ENCODE measurements around the gene CHD1L.
"Not testable (repeated sequence)": the region's sequence is repeated elsewhere in the genome, so short reads cannot be mapped to it uniquely, and the experiment has no call there.

CHD1L gene

DNA sequence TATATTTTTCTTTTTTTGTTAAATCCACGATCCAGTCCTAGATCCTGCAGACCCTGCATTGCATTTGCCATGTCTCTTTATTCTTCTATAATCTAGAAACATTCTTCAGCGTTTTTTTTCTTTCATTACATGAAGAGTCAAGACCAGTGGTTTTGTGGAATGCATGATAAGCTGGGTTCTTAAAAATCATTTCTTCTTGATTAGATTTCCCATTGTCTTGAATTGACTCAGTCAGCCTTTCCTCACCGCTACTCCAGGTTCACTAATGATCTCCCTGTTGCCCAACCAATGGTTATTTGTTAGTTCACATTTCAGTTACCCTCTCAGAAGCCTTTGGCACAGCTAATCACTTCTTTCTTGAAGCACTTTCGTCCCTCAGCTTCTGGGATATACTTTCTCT lies 25.2 kb downstream of the CHD1L start:
- DNase-seq (ENCODE audit: low read depth in 2 of 2), result no peak

DNA sequence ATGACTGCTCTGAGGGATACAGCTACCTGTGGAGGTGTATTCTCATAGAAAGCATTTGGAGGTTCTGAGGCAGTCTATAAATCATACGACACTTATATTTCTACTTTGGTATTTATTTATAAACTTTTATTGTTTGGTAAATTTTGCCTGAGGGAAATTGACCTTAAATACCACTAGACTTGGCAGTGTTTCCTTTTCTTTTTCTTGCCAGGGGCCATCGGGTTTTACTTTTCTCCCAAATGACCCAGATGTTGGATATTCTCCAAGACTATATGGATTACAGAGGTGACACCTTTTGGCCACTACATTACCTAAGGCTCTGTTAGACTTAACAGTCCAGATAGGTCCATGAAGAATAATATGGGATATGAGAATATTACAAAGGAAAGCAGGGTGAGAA lies 28.2 kb downstream of the CHD1L start:
- DNase-seq (ENCODE audit: low read depth in 2 of 2), result no peak

DNA sequence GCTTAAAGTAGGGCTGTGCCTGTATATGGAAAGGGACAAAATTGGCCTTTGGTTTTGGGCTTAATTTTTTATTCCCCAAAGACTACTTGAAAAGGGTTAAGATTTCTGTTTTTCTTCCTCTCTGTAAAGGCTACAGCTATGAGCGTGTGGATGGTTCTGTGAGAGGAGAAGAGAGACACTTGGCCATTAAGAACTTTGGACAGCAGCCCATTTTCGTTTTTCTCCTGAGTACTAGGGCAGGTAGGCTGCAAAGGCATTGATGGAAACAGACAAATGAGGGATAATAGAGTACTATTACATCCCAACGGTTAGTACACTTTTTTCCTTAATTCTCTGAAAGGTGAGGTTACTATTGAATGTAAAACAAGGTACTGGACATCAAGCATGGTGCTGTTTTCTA lies 29.6 kb downstream of the CHD1L start:
- DNase-seq (ENCODE audit: low read depth in 2 of 2), result no peak

DNA sequence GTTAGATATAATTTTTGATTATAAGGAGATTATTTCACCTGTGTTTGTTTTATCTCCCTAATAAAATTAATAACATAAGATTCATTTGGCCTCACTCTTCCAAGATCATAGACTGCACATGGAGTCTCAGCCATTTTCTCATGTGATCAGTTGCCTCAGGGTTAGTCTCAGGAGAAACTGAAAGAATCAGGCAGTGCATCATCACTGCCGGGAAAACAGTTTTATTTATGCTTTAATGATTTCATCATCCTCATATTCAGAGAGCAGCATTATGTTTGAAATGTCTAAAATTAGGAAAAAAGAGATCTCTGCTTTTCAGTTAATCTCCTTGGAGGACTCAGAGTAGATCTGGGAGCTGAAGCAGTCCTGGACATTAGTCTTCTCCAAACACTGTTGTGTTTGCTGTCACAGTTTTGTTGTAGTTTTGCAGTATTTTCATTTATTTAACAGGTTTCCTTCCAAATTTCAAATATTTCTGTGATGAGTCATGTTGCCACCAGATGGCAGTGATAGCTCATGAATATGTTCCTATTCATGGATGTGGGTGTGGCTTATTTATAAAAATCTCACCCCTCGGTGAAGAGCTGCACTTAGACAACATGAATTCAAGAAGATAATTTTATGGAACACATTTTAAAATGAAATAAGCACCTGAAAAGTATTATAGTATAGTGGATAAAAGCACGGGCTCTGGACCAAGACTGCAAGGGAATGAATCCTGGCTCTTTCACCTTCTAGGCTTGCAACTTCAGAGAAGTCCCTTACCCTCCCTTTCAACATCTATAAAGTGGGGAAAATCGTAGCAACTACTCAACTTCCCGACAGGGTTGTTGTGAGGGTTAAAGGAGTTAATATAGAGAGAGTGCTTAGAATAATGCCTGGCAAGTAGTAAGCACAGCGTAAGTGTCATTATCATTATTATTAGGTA lies 31.2 kb downstream of the CHD1L start:
- DNase-seq (ENCODE audit: low read depth in 2 of 2), result no peak

DNA sequence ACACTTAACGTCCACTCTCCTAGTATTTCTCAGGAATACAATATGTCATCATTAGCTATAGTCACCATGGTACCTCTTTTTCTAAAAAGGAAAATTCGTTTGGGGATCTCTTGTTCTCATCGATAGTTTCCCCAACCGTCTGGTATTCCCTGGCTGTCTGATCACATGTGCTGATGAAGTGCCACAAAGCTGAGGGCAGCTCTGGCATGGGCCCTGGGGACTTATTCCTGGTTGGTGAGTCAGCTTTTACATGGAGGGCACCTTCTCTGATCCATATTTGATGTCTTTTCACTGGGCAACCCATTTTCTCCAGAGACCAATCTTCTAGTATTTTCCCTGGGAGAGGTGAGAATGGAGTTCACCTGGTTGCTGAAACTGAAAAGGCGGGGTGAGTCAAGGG lies 39.5 kb downstream of the CHD1L start:
- no peak for DNase-seq (ENCODE audit: low read depth in 2 of 2)

DNA sequence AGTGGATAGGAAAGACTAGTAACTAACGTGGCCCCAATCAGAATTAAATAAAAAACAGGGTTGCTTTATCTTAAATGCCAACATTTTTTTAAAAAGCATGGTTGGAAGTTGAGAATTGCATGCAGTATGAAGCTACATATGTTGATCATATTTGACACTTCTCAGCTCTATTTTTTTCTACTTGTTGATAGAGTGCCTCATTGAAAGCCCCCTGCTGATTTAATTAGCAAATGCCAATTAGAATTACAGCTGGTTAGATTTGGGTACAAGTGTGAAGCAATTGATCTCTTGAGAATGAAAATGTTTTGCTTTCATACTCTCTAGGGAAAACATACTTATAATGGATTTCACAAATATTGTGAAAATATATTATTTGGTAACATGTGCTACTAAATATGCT lies 40.5 kb downstream of the CHD1L start:
- DNase-seq (ENCODE audit: low read depth in 2 of 2), result no peak

DNA sequence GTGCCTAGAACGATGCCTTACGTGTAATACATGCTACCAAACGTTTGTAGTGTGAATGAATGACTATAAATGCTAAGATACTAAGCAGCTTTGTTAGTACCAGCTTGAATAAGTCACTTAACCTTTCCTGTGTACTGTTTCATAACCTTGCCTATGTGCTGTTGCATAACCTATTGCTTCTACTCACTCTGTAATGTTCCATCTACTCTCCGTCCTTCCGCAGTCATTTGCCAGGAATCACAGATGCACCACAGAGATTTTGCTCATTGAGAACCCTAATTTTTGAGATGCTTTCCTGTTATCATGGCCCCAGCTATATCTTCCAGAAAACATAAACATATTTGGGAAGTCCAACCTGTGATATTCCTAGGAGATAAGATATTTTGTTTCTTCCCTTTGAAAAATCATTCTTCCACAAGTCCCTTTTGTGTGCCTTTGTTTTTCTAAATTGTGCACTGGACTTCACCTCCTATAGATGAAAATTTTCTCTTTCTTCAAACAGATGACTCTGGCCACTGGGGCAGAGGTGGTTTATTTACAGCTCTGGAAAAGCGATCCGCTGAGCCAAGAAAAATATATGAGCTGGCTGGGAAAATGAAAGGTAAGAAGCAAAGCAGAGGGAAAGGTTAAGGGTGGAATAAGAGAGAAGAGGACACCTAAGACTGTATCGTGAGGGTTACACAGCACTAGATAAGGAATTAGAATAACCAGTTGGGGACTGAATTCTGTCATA lies 44.8 kb downstream of the CHD1L start:
- DNase-seq (ENCODE audit: low read depth in 2 of 2), result no peak

DNA sequence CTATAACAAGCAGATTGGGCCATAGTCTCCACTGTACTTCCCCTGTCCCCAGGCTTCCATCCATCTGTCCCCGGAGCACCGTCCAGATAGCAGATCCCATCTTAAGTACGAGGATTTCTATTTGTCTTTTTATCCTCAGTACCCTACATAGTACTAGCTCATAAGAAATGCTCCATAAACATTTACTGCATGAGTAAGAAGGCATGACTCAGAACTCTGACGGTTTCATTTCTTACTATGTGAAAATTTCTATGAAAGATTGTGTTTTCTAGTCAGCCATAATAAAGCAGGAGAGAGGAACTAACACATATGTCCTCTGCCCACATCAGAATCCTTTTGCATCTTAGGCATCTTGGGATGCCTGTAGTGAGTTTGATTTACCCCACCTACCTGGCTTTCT lies 49.5 kb downstream of the CHD1L start:
- DNase-seq (ENCODE audit: low read depth in 2 of 2), result no peak

DNA sequence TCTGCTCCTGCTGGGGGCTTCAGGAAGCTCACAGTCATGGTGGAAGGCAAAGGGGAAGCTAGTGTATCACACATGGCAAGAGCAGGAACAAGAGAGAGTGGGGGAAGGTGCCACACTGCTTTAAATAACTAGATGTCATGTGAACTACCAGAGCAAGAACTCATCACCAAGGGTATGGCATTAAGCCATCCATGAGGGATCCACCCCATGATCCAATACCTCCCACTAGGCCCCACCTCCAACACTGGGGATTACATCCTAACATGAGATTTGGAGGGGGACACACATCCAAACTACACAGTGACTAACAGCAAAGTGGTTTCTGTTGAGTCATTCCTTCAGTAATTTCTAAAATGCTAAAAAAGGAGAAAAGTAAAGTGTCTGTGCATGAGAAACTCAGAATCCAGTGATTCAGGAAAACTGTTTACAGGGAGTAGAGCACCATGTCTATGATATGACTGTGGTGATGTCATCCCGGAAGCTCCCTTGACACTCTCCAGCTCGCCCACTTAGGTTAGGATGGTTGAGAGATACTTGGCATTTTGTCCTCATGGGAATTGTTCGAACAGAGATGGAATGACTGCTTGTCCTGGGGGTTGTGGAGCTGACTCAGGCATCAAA lies 50.3 kb downstream of the CHD1L start:
- DNase-seq (ENCODE audit: low read depth in 2 of 2), result no peak

DNA sequence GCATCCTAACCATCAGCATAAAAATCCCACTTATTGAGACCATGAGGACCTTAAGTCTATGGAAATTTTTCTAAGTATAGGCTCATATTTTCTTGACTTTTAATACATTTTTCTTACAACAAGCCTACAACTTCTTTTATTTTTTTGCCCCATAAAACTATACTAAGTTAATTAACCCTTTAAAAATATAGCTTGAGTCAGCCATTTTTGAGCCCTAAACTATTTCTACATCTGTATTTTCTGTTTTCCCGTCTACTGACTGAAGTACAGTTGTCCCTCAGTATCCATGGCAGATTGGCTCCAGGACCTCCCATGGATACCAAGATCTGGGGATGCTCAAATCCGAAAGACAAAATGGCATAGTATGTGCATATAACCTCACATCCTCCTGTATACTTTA lies 55.0 kb downstream of the CHD1L start:
- DNase-seq (ENCODE audit: low read depth in 2 of 2), result no peak

DNA sequence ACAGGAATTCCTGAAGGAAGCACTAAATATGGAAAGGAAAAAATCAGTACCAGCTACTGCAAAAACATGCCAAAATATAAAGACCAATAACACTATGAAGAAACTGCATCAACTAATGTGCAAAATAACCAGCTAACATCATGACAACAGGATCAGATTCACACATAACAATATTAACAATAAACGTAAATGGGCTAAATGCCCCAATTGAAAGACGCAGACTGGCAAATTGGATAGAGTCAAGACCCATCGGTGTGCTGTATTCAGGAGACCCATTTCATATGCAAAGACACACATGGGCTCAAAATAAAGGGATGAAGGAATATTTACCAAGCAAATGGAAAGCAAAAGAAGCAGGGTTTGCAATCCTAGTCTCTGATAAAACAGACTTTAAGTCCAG lies 63.3 kb downstream of the CHD1L start:
- DNase-seq (ENCODE audit: low read depth in 2 of 2), result not testable (repeated sequence)

DNA sequence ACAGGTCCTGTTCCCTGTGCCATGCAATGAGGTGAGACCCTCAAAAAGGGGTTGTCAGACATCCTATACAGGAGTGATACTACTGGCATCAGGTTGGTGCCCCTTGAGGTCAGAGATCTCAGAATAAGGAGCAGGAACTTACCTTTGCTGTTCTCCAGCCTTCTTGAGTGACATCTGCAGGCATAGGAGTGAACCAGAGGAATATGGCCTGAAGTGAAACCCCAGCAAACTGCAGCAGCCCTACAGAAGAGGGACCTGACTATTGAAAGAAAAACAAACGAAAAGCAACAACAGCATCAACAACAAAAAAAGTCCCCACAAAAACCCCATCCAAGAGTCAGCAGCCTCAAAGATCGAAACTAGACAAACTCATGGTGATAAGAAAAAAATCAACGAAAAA lies 74.5 kb downstream of the CHD1L start:
- DNase-seq (ENCODE audit: low read depth in 2 of 2), result no peak

DNA sequence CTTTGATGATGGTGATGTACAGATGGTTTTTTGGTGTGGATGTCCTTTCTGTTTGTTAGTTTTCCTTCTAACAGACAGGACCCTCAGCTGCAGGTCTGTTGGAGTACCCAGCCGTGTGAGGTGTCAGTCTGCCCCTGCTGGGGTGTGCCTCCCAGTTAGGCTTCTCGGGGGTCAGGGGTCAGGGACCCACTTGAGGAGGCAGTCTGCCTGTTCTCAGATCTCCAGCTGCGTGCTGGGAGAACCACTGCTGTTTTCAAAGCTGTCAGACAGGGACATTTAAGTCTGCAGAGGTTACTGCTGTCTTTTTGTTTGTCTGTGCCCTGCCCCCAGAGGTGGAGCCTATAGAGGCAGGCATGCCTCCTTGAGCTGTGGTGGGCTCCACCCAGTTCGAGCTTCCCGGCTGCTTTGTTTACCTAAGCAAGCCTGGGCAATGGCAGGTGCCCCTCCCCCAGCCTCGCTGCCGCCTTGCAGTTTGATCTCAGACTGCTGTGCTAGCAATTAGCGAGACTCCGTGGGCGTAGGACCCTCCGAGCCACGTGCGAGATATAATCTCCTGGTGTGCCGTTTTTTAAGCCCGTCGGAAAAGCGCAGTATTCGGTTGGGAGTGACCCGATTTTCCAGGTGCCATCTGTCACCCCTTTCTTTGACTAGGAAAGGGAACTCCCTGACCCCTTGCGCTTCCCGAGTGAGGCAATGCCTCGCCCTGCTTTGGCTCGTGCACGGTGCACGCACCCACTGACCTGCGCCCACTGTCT lies 84.6 kb downstream of the CHD1L start:
- not testable (repeated sequence) for DNase-seq (ENCODE audit: low read depth in 2 of 2)

DNA sequence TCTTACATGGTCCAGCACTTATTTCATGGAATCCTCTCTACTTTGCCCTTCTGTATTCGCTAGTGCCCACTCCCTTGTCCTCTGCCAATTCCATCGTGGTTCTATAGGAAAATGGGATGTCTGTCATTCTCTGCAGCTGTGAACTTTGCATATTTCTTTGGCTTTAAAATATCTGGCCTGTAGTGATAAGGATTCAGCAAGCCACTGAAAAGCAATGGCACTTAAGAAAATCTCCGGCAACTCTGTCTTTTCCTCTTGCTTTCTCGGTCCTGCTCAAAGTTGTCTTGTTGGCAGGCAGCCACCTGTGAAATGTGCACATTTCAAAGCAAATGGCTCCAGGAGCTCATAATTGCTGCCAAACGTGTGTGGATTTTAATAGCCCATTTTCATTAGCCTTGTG lies 91.8 kb downstream of the CHD1L start:
- DNase-seq (ENCODE audit: low read depth in 2 of 2), result no peak

DNA sequence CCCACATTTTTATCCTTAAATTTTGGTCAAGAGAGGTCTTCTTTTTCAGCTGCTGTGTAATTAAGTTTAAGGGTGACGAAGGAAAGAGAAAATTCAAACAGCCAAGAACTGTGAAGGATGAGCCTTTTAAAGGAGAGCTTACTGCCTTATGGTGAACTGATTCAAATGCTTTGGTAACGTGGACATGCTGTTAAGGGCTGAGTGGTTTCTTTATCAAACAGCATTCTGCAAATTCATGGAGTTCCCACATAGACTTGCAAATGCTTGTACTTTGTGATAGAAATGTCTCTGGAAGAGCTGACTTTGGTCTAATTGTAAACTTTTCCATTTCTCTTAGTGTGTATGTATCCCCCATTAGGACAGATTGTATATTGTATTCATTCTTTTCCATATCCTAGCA lies 93.8 kb downstream of the CHD1L start:
- DNase-seq (ENCODE audit: low read depth in 2 of 2), result no peak

DNA sequence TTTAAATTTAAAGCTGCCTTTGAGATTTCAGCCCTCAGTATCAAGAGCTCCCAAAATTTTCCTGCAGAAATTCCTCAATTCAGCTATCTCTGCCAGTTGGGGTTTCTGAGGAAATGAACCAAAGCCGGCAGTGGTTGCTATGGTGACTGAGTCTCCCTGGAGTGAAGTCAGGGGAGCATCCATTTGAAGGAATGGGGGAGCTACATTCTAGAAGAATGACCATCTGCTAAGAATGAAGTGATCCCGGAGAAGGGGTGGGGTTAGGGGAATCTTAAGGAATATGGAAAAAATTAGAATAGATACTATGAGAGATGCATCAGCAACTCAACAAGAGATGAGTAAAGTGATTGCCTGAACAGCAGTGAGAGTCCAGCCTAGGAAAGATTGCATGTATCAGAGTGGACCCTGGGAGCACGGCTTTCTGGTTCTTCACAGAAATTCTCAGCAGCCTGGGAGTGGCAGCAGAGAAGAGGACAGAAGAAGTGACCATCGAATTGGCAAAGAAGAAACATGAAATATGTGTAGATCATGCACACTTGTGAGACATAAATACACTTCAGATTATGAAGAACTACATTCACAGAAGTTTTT lies 94.7 kb downstream of the CHD1L start:
- DNase-seq (ENCODE audit: low read depth in 2 of 2), result no peak

DNA sequence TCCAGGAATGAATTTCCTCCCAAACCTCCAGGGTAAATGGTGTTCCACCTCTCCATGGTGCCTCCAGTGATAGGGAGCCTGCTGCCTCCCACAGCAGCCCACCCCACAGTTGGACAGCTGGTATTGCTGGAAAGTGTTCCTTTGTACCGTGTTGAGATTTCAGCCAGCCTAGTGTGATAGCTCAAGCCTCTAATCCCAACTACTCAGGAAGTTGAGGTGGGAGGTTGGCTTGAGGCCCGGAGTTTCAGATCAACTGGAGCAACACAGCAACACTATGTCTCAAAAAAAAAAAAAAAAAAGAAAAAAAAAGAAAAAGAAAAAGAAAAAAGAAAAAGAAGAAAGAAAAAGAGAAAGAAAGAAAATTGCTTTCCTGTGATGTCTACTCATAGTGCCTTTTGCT lies 96.1 kb downstream of the CHD1L start:
- DNase-seq (ENCODE audit: low read depth in 2 of 2), result no peak

DNA sequence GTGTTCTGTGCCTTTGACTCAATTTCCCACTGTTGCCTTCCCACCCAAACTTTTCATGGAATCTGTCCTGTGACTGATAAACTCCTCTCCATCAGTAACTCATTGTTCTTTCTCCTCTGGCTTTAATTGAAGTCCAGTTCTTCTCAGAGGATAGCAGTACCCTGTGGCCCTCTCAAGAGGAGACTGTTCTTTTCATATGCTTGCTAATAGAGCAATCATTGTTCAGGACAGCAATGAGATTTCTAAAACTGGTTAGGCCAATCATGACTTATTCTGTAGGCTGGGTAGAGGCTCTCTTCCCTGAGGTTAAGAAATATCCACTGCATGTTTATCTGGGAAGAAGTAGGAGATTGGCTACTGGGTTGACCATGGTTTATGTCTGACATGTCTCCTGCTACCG lies 98.8 kb downstream of the CHD1L start:
- no peak for DNase-seq (ENCODE audit: low read depth in 2 of 2)

All from stimulated activated CD8-positive, alpha-beta memory T cell treated with anti-CD3 and anti-CD28 coated beads, Interleukin-15, amount 100 ng/mL, for 4 hours (primary cell).